Measurements from ENCODE around the gene SLC25A3.
"Not testable (repeated sequence)": the region's sequence is repeated elsewhere in the genome, so short reads cannot be mapped to it uniquely, and the experiment has no call there.

Gene SLC25A3

DNA sequence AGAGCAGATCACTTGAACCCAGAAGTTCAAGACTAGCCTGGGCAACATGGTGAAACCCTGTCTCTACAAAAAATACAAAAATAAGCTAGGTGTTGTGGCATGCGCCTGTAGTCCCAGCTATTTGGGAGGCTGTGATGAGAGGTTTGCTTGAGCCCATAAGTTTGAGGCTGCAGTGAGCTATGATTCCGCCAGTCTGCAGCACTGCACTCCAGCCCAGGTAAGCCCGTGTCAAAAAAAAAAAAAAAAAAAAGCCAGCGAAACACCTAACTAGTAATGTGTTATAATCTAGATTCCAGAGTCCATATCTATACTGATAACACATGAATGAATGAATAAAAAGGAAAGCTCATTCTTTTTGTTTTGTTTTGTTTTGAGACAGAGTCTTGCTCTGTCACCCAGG lies 18.5 kb upstream of the SLC25A3 start:
- ChIA-PET POLR2A (interaction anchor here (0.6 to 1.0 kb wide), 2 partner anchors 19 to 79 kb away, joined by 3 to 7 read pairs; partner anchors contain the start of gene SLC25A3), CTCF (interaction anchor here (0.5 to 1.8 kb wide), 5 partner anchors 8 to 1579 kb away, joined by 3 to 25 read pairs (median 4); no protein-coding TSS in a partner anchor)

DNA sequence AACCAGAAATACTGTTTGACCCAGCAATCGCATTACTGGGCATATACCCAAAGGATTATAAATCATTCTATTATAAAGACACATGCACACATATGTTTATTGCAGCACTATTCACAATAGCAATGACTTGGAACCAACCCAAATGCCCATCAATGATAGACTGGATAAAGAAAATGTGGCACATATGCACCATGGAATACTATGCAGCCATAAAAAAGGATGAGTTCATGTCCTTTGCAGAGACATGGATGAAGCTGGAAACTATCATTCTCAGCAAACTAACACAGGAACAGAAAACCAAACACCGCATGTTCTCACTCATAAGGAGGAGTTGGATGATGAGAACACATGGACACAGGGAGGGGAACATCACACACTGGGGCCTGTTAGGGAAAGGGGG lies 16.7 kb upstream of the SLC25A3 start:
- not testable (repeated sequence) for H3K9me3 ChIP-seq (ENCODE audit: control insufficient read depth, insufficient read depth, low read depth, low read length); H3K36me3 ChIP-seq (ENCODE audit: control insufficient read depth in 2 of 2, insufficient read depth in 1 of 2, low read length in 2 of 2); H3K27ac ChIP-seq (ENCODE audit: extremely low read depth, low read depth, low read length); H3K4me3 ChIP-seq (ENCODE audit: low read depth, low read length); H3K4me1 ChIP-seq (ENCODE audit: control insufficient read depth, insufficient read depth, low read length)
- peak; percentile 94 for TF ChIP-seq ZNF146 (tag by site-specific recombination; IDR thresholded peaks at IDR 0.05)
- TF ChIP-seq, protein P1, sequence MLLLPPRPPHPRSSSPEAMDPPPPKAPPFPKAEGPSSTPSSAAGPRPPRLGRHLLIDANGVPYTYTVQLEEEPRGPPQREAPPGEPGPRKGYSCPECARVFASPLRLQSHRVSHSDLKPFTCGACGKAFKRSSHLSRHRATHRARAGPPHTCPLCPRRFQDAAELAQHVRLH (tag by site-specific recombination; IDR thresholded peaks at IDR 0.05) = peak; percentile 71
- POLR2A ChIA-PET = interaction anchor here (1.0 kb wide), 1 partner anchor 17 kb away, joined by 3 read pairs; the partner anchor contains the start of gene SLC25A3
- CTCF ChIA-PET = interaction anchor here (0.9 kb wide), 1 partner anchor 10 kb away, joined by 4 read pairs; no protein-coding TSS in a partner anchor

More for the DNA sequence above, 18.5 kb upstream of the SLC25A3 start:
- H3K4me3 ChIP-seq (ENCODE audit: low read depth, low read length) = no peak overlapping the region
- no peaks in the 10 kb centered on the region for H3K36me3 ChIP-seq (ENCODE audit: control insufficient read depth in 2 of 2, insufficient read depth in 1 of 2, low read length in 2 of 2)
- H3K27ac ChIP-seq (ENCODE audit: extremely low read depth, low read depth, low read length) = no peak overlapping the region
- H3K4me1 ChIP-seq (ENCODE audit: control insufficient read depth, insufficient read depth, low read length) = 0 out of 2 replicates have a peak, but pooled peaks cover 6% of the 10 kb centered on the region
- no peak for TF ChIP-seq FEZF1 (tag by site-specific recombination; IDR thresholded peaks at IDR 0.05)
- TF ChIP-seq ZBTB8A (tag by site-specific recombination; IDR thresholded peaks at IDR 0.05) = no peak
- TF ChIP-seq, protein P2, sequence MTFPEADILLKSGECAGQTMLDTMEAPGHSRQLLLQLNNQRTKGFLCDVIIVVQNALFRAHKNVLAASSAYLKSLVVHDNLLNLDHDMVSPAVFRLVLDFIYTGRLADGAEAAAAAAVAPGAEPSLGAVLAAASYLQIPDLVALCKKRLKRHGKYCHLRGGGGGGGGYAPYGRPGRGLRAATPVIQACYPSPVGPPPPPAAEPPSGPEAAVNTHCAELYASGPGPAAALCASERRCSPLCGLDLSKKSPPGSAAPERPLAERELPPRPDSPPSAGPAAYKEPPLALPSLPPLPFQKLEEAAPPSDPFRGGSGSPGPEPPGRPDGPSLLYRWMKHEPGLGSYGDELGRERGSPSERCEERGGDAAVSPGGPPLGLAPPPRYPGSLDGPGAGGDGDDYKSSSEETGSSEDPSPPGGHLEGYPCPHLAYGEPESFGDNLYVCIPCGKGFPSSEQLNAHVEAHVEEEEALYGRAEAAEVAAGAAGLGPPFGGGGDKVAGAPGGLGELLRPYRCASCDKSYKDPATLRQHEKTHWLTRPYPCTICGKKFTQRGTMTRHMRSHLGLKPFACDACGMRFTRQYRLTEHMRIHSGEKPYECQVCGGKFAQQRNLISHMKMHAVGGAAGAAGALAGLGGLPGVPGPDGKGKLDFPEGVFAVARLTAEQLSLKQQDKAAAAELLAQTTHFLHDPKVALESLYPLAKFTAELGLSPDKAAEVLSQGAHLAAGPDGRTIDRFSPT (tag by site-specific recombination; IDR thresholded peaks at IDR 0.05) = no peak
- TF ChIP-seq ZNF596 (tag by site-specific recombination; IDR thresholded peaks at IDR 0.05) = no peak
- no peak for TF ChIP-seq ZNF776 (tag by site-specific recombination; IDR thresholded peaks at IDR 0.05; ENCODE audit: borderline replicate concordance)
- TF ChIP-seq, protein P3, sequence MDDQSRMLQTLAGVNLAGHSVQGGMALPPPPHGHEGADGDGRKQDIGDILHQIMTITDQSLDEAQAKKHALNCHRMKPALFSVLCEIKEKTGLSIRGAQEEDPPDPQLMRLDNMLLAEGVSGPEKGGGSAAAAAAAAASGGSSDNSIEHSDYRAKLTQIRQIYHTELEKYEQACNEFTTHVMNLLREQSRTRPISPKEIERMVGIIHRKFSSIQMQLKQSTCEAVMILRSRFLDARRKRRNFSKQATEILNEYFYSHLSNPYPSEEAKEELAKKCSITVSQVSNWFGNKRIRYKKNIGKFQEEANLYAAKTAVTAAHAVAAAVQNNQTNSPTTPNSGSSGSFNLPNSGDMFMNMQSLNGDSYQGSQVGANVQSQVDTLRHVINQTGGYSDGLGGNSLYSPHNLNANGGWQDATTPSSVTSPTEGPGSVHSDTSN (CRISPR knock-in tag; IDR thresholded peaks at IDR 0.05) = no peak
- TF ChIP-seq, protein P4, sequence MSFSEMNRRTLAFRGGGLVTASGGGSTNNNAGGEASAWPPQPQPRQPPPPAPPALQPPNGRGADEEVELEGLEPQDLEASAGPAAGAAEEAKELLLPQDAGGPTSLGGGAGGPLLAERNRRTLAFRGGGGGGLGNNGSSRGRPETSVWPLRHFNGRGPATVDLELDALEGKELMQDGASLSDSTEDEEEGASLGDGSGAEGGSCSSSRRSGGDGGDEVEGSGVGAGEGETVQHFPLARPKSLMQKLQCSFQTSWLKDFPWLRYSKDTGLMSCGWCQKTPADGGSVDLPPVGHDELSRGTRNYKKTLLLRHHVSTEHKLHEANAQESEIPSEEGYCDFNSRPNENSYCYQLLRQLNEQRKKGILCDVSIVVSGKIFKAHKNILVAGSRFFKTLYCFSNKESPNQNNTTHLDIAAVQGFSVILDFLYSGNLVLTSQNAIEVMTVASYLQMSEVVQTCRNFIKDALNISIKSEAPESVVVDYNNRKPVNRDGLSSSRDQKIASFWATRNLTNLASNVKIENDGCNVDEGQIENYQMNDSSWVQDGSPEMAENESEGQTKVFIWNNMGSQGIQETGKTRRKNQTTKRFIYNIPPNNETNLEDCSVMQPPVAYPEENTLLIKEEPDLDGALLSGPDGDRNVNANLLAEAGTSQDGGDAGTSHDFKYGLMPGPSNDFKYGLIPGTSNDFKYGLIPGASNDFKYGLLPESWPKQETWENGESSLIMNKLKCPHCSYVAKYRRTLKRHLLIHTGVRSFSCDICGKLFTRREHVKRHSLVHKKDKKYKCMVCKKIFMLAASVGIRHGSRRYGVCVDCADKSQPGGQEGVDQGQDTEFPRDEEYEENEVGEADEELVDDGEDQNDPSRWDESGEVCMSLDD (tag by site-specific recombination; IDR thresholded peaks at IDR 0.05) = no peak
- TF ChIP-seq KLF8 (tag by site-specific recombination; IDR thresholded peaks at IDR 0.05) = no peak
- no peak for TF ChIP-seq TRIM28 (IDR thresholded peaks at IDR 0.05; ENCODE audit: borderline replicate concordance, low read length)
- no peak for TF ChIP-seq ZNF350 (tag by site-specific recombination; IDR thresholded peaks at IDR 0.05)
- TF ChIP-seq ZNF530 (tag by site-specific recombination; IDR thresholded peaks at IDR 0.05; ENCODE audit: low read depth) = no peak
- no peak for TF ChIP-seq ZNF658 (tag by site-specific recombination; IDR thresholded peaks at IDR 0.05)
- TF ChIP-seq, protein P5, sequence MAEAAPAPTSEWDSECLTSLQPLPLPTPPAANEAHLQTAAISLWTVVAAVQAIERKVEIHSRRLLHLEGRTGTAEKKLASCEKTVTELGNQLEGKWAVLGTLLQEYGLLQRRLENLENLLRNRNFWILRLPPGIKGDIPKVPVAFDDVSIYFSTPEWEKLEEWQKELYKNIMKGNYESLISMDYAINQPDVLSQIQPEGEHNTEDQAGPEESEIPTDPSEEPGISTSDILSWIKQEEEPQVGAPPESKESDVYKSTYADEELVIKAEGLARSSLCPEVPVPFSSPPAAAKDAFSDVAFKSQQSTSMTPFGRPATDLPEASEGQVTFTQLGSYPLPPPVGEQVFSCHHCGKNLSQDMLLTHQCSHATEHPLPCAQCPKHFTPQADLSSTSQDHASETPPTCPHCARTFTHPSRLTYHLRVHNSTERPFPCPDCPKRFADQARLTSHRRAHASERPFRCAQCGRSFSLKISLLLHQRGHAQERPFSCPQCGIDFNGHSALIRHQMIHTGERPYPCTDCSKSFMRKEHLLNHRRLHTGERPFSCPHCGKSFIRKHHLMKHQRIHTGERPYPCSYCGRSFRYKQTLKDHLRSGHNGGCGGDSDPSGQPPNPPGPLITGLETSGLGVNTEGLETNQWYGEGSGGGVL (tag by site-specific recombination; IDR thresholded peaks at IDR 0.05) = no peak
- TF ChIP-seq ZNF561 (tag by site-specific recombination; IDR thresholded peaks at IDR 0.05; ENCODE audit: borderline replicate concordance) = no peak
- TF ChIP-seq SP3 (tag by site-specific recombination; IDR thresholded peaks at IDR 0.05) = no peak
- no peak for TF ChIP-seq SP7 (tag by site-specific recombination; IDR thresholded peaks at IDR 0.05)
- TF ChIP-seq, protein P6, sequence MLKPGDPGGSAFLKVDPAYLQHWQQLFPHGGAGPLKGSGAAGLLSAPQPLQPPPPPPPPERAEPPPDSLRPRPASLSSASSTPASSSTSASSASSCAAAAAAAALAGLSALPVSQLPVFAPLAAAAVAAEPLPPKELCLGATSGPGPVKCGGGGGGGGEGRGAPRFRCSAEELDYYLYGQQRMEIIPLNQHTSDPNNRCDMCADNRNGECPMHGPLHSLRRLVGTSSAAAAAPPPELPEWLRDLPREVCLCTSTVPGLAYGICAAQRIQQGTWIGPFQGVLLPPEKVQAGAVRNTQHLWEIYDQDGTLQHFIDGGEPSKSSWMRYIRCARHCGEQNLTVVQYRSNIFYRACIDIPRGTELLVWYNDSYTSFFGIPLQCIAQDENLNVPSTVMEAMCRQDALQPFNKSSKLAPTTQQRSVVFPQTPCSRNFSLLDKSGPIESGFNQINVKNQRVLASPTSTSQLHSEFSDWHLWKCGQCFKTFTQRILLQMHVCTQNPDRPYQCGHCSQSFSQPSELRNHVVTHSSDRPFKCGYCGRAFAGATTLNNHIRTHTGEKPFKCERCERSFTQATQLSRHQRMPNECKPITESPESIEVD (tag by site-specific recombination; IDR thresholded peaks at IDR 0.05) = no peak
- no peak for TF ChIP-seq SCRT1 (tag by site-specific recombination; IDR thresholded peaks at IDR 0.05; ENCODE audit: borderline replicate concordance)
- TF ChIP-seq ZSCAN16 (tag by site-specific recombination; IDR thresholded peaks at IDR 0.05) = no peak
- no peaks in the 10 kb centered on the region for H3K9me3 ChIP-seq (ENCODE audit: control insufficient read depth, insufficient read depth, low read depth, low read length)

Data from HEK293 (cell line).